Esophagus squamous epithelium (tissue), 4 donors: Measurements from ENCODE around the gene RECK.

Experiments used
- CTCF ChIP-seq, 6 experiments: fragments of 450-650 bp in 4 of 6; fragments of 200-600 bp in 2 of 6; sonication (generic) in 2 of 6; IDR thresholded peaks; one replicate each; pipeline ENCODE4 v1.5.1; 2016 to 2019; ENCODE audit warnings: antibody characterized with exemption in 6 of 6, mild to moderate bottlenecking in 4 of 6, moderate library complexity in 4 of 6
- POLR2A ChIP-seq, 4 donors: fragments of 450-650 bp; IDR thresholded peaks; one replicate each; pipeline ENCODE4 v1.6.1; 2017; ENCODE audit warnings: antibody characterized with exemption in 4 of 4, mild to moderate bottlenecking in 4 of 4, moderate library complexity in 3 of 4

GRCh38 chr9:36078051-36078450, 41.3 kb downstream of the RECK start:
- TF ChIP-seq CTCF (IDR thresholded peaks at IDR 0.05) = no peak
- TF ChIP-seq POLR2A (IDR thresholded peaks at IDR 0.05) = no peak
